Mammary epithelial cell (primary cell): ENCODE measurements around the gene ZNF273.

Experiments used
- EZH2 ChIP-seq: IDR thresholded peaks from 2 replicates; pipeline ENCODE4 v1.6.1; 2012; ENCODE audit warnings: low read length, inconsistent platforms, borderline replicate concordance
- TF ChIP-seq, protein P1 (sequence below), 2 donors: IDR thresholded peaks in 1 of 2; conservative IDR thresholded peaks in 1 of 2; 2 replicates each; pipeline ENCODE4 v1.5.1; 2011 to 2012; ENCODE audit warnings: inconsistent platforms in 2 of 2, low read length in 2 of 2, mild to moderate bottlenecking in 2 of 2, control low read depth in 1 of 2, low read depth in 1 of 2; ENCODE audit not compliant: insufficient read depth in 1 of 2; ENCODE audit errors: extremely low read depth in 1 of 2

DNA sequence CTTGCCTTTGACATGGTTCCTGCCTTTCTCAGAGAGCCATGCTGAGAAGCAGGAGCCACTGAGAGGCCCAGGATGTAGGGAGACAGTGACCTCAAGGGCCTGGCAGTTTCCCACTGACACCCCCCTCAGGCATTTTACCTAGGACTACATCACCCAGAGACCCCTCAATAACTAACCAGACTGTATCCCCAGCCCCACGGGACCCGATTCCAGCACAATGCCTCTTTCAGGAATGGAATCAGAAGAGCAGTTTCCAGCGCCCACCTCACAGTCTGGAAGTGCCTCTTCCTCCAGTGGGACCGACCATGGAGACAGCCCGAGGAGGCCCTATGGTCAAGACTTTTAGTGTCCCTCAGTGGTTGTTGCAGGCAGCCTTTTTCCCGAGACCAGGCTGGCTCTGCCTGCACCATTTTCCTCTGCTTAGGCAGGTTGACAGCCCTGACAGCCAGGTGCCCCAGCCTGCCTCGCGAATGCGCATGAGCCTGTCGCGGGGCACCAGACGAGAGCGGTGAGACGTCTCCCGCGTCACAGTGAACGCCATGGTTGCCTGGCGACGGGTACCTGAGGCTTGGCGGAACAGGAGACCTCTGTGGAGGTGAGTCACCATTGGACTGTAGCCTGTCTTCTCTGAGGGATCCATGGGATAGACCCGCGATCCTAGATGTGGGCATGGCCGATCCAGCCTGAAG is 28.4 kb upstream of the ZNF273 start:
- TF ChIP-seq, protein P1, sequence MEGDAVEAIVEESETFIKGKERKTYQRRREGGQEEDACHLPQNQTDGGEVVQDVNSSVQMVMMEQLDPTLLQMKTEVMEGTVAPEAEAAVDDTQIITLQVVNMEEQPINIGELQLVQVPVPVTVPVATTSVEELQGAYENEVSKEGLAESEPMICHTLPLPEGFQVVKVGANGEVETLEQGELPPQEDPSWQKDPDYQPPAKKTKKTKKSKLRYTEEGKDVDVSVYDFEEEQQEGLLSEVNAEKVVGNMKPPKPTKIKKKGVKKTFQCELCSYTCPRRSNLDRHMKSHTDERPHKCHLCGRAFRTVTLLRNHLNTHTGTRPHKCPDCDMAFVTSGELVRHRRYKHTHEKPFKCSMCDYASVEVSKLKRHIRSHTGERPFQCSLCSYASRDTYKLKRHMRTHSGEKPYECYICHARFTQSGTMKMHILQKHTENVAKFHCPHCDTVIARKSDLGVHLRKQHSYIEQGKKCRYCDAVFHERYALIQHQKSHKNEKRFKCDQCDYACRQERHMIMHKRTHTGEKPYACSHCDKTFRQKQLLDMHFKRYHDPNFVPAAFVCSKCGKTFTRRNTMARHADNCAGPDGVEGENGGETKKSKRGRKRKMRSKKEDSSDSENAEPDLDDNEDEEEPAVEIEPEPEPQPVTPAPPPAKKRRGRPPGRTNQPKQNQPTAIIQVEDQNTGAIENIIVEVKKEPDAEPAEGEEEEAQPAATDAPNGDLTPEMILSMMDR (conservative IDR thresholded peaks at IDR 0.05 in 1 of 2, IDR thresholded peaks at IDR 0.05 in 1 of 2; ENCODE audit: extremely low read depth in 1 of 2, insufficient read depth in 1 of 2, low read depth in 1 of 2, low read length in 2 of 2): no peak
- no peak for TF ChIP-seq EZH2
